ENCODE data around the gene PLEKHJ1. TPM values are rescaled to one million over a fixed set of nuclear protein-coding genes. Genes with fewer than 3 reads are reported as not detected.

The PLEKHJ1 gene
- total RNA-seq, 2 donors from 2014 or later = 26.3 to 46.2 TPM

- DNase-seq (ENCODE audit: low spot score) (no peak), ATAC-seq (ENCODE audit: insufficient number of reproducible peaks, low FRiP score, low read depth) (no peak)
- H3K9me3 ChIP-seq = no peaks in the 10 kb centered on the region
- no peaks in the 10 kb centered on the region for H3K4me1 ChIP-seq (ENCODE audit: control insufficient read depth in 1 of 2, low read depth in 2 of 2)
- no peaks in the 10 kb centered on the region for H3K27me3 ChIP-seq (replicated peaks; ENCODE audit: insufficient read depth)
- no peaks in the 10 kb centered on the region for H3K36me3 ChIP-seq
- no peak overlapping the region for H3K27ac ChIP-seq
- no peak overlapping the region for H3K4me3 ChIP-seq
- TF ChIP-seq CTCF (IDR thresholded peaks at IDR 0.05) = no peak
Measured at GRCh38 chr19:2259336-2259735, 23.2 kb upstream of the PLEKHJ1 start.

GRCh38 chr19:2255982-2256685 lies 20.0 kb upstream of the PLEKHJ1 start, which contains the start of gene JSRP1:
Gene JSRP1, minus strand, starts transcription at chr19:2256417. Its CDS starts 1,103 bp downstream, at chr19:2255314.
- Histone ChIP-seq H3K27me3 (replicated peaks; ENCODE audit: insufficient read depth) (peaks cover 8% of the 10 kb centered on the region), H3K4me3 (no peak within 1 kb of the TSS), H3K9me3 (no peaks in the 10 kb centered on the region), H3K36me3 (no peaks in the 10 kb centered on the region), H3K4me1 (ENCODE audit: control insufficient read depth in 1 of 2, low read depth in 2 of 2) (peaks cover 15 to 26% of the 10 kb centered on the region in 2 donors), H3K27ac (no peak within 1 kb of the TSS)
- no peak for DNase-seq (ENCODE audit: low spot score)
- TF ChIP-seq CTCF (IDR thresholded peaks at IDR 0.05) = no peak
- ATAC-seq (ENCODE audit: insufficient number of reproducible peaks, low FRiP score, low read depth) = no peak

- no peak for DNase-seq (ENCODE audit: low spot score)
- ATAC-seq (ENCODE audit: insufficient number of reproducible peaks, low FRiP score, low read depth) = no peak
- Histone ChIP-seq H3K4me3 (no peak overlapping the region), H3K9me3 (no peaks in the 10 kb centered on the region), H3K27me3 (replicated peaks; ENCODE audit: insufficient read depth) (peaks cover 11% of the 10 kb centered on the region), H3K27ac (no peak overlapping the region), H3K4me1 (ENCODE audit: control insufficient read depth in 1 of 2, low read depth in 2 of 2) (peaks cover 20 to 34% of the 10 kb centered on the region in 2 donors), H3K36me3 (no peaks in the 10 kb centered on the region)
- no peak for TF ChIP-seq CTCF (IDR thresholded peaks at IDR 0.05)
Measured at GRCh38 chr19:2255112-2255845, 19.1 kb upstream of the PLEKHJ1 start.

- peaks cover 15% of the 10 kb centered on the region for H3K27me3 ChIP-seq (replicated peaks; ENCODE audit: insufficient read depth)
- TF ChIP-seq CTCF (IDR thresholded peaks at IDR 0.05) = no peak
- ATAC-seq (ENCODE audit: insufficient number of reproducible peaks, low FRiP score, low read depth) (no peak), DNase-seq (ENCODE audit: low spot score) (no peak)
- H3K4me3 ChIP-seq = no peak overlapping the region
- no peaks in the 10 kb centered on the region for H3K36me3 ChIP-seq
- peaks cover 20 to 39% of the 10 kb centered on the region in 2 donors for H3K4me1 ChIP-seq (ENCODE audit: control insufficient read depth in 1 of 2, low read depth in 2 of 2)
- no peak overlapping the region for H3K27ac ChIP-seq
- H3K9me3 ChIP-seq = no peaks in the 10 kb centered on the region
Measured at GRCh38 chr19:2254064-2254872, 18.1 kb upstream of the PLEKHJ1 start.
